Thoracic aorta (tissue), 2 donors: Measurements from ENCODE around the gene EPB41L5. TPM values are rescaled to one million over a fixed set of nuclear protein-coding genes. Genes with fewer than 3 reads are reported as not detected.
"Not testable (repeated sequence)": the region's sequence is repeated elsewhere in the genome, so short reads cannot be mapped to it uniquely, and the experiment has no call there.

ENCODE experiments used
- ATAC-seq: fragments of 150-250 bp; one replicate; pipeline ENCODE4 v1.8.0; 2017; ENCODE audit warnings: low read depth; ENCODE audit not compliant: insufficient number of reproducible peaks, low FRiP score
- DNase-seq: peaks from one replicate; pipeline ENCODE4 v3.0.0-alpha.2; 2020; ENCODE audit warnings: low spot score
- H3K27ac ChIP-seq, 2 donors: fragments of 200-600 bp; sonication (generic); 1 replicate in 1 of 2; 2 replicates in 1 of 2; pipeline ENCODE4 v1.5.1; 2016; ENCODE audit warnings: mild to moderate bottlenecking in 2 of 2, moderate library complexity in 2 of 2
- H3K27me3 ChIP-seq: fragments of 200-600 bp; sonication (generic); replicated peaks from 2 replicates; pipeline ENCODE4 v1.6.0; 2016; ENCODE audit warnings: mild to moderate bottlenecking; ENCODE audit not compliant: insufficient read depth
- H3K36me3 ChIP-seq: fragments of 200-600 bp; sonication (generic); one replicate; pipeline ENCODE4 v1.5.1; 2016
- H3K4me1 ChIP-seq, 2 donors: fragments of 200-600 bp; sonication (generic); 1 replicate in 1 of 2; 2 replicates in 1 of 2; pipeline versions ENCODE4 v1.5.1 to v1.6.0; 2016; ENCODE audit warnings: low read depth in 2 of 2, mild to moderate bottlenecking in 1 of 2; ENCODE audit not compliant: control insufficient read depth in 1 of 2
- H3K4me3 ChIP-seq: fragments of 200-600 bp; sonication (generic); 2 replicates; pipeline ENCODE4 v1.5.1; 2016; ENCODE audit warnings: mild to moderate bottlenecking
- H3K9me3 ChIP-seq: fragments of 200-600 bp; sonication (generic); 2 replicates; pipeline ENCODE4 v1.5.1; 2016
- CTCF ChIP-seq: fragments of 200-600 bp; sonication (generic); IDR thresholded peaks from one replicate; pipeline ENCODE4 v1.5.1; 2019; ENCODE audit warnings: antibody characterized with exemption
- total RNA-seq, 2 donors: library from RNA; depleted of rRNA; stranded (reverse); fragments of >200 nt; gene quantifications; one replicate each; pipeline versions ENCODE4 v1.1.0 to v1.2.3, GENCODE V29; 2016

The EPB41L5 gene
- total RNA-seq, 2 donors from 2014 or later = 15.4 to 18.5 TPM

- no peaks in the 10 kb centered on the region for H3K4me1 ChIP-seq
- no peak for ATAC-seq
- DNase-seq = no peak
- H3K9me3 ChIP-seq = peaks cover 8% of the 10 kb centered on the region
- H3K27ac ChIP-seq = no peak overlapping the region
- peaks cover 8% of the 10 kb centered on the region for H3K36me3 ChIP-seq
- H3K27me3 ChIP-seq = no peaks in the 10 kb centered on the region
- no peak for TF ChIP-seq CTCF
- H3K4me3 ChIP-seq = no peak overlapping the region
Measured at GRCh38 chr2:120150040-120150482, 137.2 kb downstream of the EPB41L5 start.

GRCh38 chr2:120155308-120155707 is 142.4 kb downstream of the EPB41L5 start:
- H3K4me3 ChIP-seq = no peak overlapping the region
- no peak overlapping the region for H3K27ac ChIP-seq
- H3K4me1 ChIP-seq = no peaks in the 10 kb centered on the region
- H3K9me3 ChIP-seq = peaks cover 16% of the 10 kb centered on the region
- DNase-seq (no peak), ATAC-seq (no peak)
- TF ChIP-seq CTCF = no peak
- H3K36me3 ChIP-seq = peaks cover 10% of the 10 kb centered on the region
- no peaks in the 10 kb centered on the region for H3K27me3 ChIP-seq

GRCh38 chr2:120158658-120159057 is 145.8 kb downstream of the EPB41L5 start:
- ATAC-seq, H3K27me3 ChIP-seq, H3K27ac ChIP-seq, H3K4me1 ChIP-seq, DNase-seq, H3K4me3 ChIP-seq: not testable (repeated sequence)
- peaks cover 10% of the 10 kb centered on the region for H3K9me3 ChIP-seq
- peaks cover 10% of the 10 kb centered on the region for H3K36me3 ChIP-seq

- no peak overlapping the region for H3K27ac ChIP-seq
- no peaks in the 10 kb centered on the region for H3K4me1 ChIP-seq
- TF ChIP-seq CTCF = no peak
Measured at GRCh38 chr2:120161190-120161589, 148.3 kb downstream of the EPB41L5 start.

GRCh38 chr2:120162716-120163115 is 149.8 kb downstream of the EPB41L5 start:
- H3K9me3 ChIP-seq = no peaks in the 10 kb centered on the region
- no peaks in the 10 kb centered on the region for H3K27me3 ChIP-seq
- no peak overlapping the region for H3K4me3 ChIP-seq
- ATAC-seq (no peak), DNase-seq (no peak)
- no peak for TF ChIP-seq CTCF
- no peak overlapping the region for H3K27ac ChIP-seq
- no peaks in the 10 kb centered on the region for H3K4me1 ChIP-seq
- no peaks in the 10 kb centered on the region for H3K36me3 ChIP-seq

More at GRCh38 chr2:120161190-120161589, 148.3 kb downstream of the EPB41L5 start:
- Histone ChIP-seq H3K4me3 (no peak overlapping the region), H3K9me3 (no peaks in the 10 kb centered on the region), H3K36me3 (peaks cover 5% of the 10 kb centered on the region), H3K27me3 (no peaks in the 10 kb centered on the region)
- ATAC-seq (no peak), DNase-seq (no peak)

GRCh38 chr2:120167272-120167671 is 154.4 kb downstream of the EPB41L5 start:
- H3K27me3 ChIP-seq = no peaks in the 10 kb centered on the region
- TF ChIP-seq CTCF = no peak
- H3K4me3 ChIP-seq = no peak overlapping the region
- H3K9me3 ChIP-seq = no peaks in the 10 kb centered on the region
- DNase-seq (no peak), ATAC-seq (no peak)
- no peak overlapping the region for H3K27ac ChIP-seq
- H3K36me3 ChIP-seq = no peaks in the 10 kb centered on the region
- H3K4me1 ChIP-seq = no peaks in the 10 kb centered on the region
